GM12878 (cell line): Measurements from ENCODE around the gene STAMBPL1. TPM values are rescaled to one million over a fixed set of nuclear protein-coding genes. Genes with fewer than 3 reads are reported as not detected.
A peak's percentile ranks its signal among the peaks of the same experiment; 100 is the strongest.

Source experiments
- ATAC-seq: fragments of 200-7000 bp; cut with Tn5 transposase; 3 replicates; pipeline ENCODE4 v1.9.1; 2020; ENCODE audit warnings: mild to moderate bottlenecking, moderate library complexity
- BruUV-seq: library from RNA; stranded (reverse); fragments of 400-500 nt; replicated peaks from 2 replicates; lab custom pipeline; 2021; lab: Mats Ljungman, UMichigan
- CTCF ChIA-PET: fragments of 300-600 bp; sonication (Branson Sonifier 250); formaldehyde crosslinking; extraction: SDS; loops from one replicate; lab custom pipeline; 2021; ENCODE audit warnings: inconsistent platforms; lab: Yijun Ruan, JAX
- POLR2A ChIA-PET: fragments of 350-600 bp; formaldehyde crosslinking; extraction: SDS; loops from one replicate; lab custom pipeline; 2021; ENCODE audit warnings: inconsistent platforms; lab: Charles Lee
- RAD21 ChIA-PET: fragments of 300-600 bp; sonication (Branson Sonifier 250); formaldehyde crosslinking; loops from one replicate; lab custom pipeline; 2023; ENCODE audit warnings: antibody characterized with exemption; ENCODE audit not compliant: unreplicated experiment; lab: Charles Lee
- SMC1A ChIA-PET: fragments of 300-600 bp; sonication (Branson Sonifier 250); formaldehyde crosslinking; loops from one replicate; lab custom pipeline; 2023; ENCODE audit not compliant: unreplicated experiment, uncharacterized antibody; lab: Charles Lee
- DNase-seq: peaks from one replicate; pipeline ENCODE4 v3.0.0-alpha.2; 2011; ENCODE audit warnings: low read depth, low spot score
- FAIRE-seq: peaks from 3 replicates; lab custom pipeline; 2011; peaks lifted over from hg19 to GRCh38; lab: Jason Lieb, UNC
- H2AFZ ChIP-seq: 2 replicates; pipeline ENCODE4 v1.6.0; 2011; ENCODE audit warnings: low read depth, low read length, control low read depth; ENCODE audit not compliant: control insufficient read depth
- H3K27ac ChIP-seq: 2 replicates; pipeline ENCODE4 v1.5.1; 2011; ENCODE audit warnings: control low read depth; ENCODE audit not compliant: control insufficient read depth, insufficient read depth
- H3K27me3 ChIP-seq, 2 experiments: replicated peaks in 1 of 2; 2 replicates each; pipeline versions ENCODE4 v1.6.0 to v1.6.1; 2011; ENCODE audit warnings: low read length in 1 of 2; ENCODE audit not compliant: control insufficient read depth in 2 of 2, insufficient read depth in 2 of 2
- H3K36me3 ChIP-seq, 2 experiments: 2 replicates each; pipeline ENCODE4 v1.5.1; 2011; ENCODE audit warnings: low read length in 1 of 2; ENCODE audit not compliant: control insufficient read depth in 2 of 2, insufficient read depth in 2 of 2
- H3K4me1 ChIP-seq: 2 replicates; pipeline ENCODE4 v1.6.1; 2011; ENCODE audit warnings: mild to moderate bottlenecking, low read length, moderate library complexity, mixed read lengths; ENCODE audit not compliant: control insufficient read depth, insufficient read depth
- H3K4me2 ChIP-seq: 2 replicates; pipeline ENCODE4 v1.6.0; 2011; ENCODE audit warnings: control low read depth; ENCODE audit not compliant: control insufficient read depth, insufficient read depth
- H3K4me3 ChIP-seq: fragments of 200-600 bp; sonication (generic); 2 replicates; pipeline ENCODE4 v1.5.1; 2016
- H3K79me2 ChIP-seq: 2 replicates; pipeline ENCODE4 v1.6.0; 2011; ENCODE audit warnings: low read length; ENCODE audit not compliant: control insufficient read depth, insufficient read depth
- H3K9ac ChIP-seq: 2 replicates; pipeline ENCODE4 v1.8.0; 2011; ENCODE audit warnings: low read length, control low read depth, mixed read lengths; ENCODE audit not compliant: control insufficient read depth, insufficient read depth
- H3K9me3 ChIP-seq: replicated peaks from 3 replicates; pipeline ENCODE4 v1.5.1; 2011; ENCODE audit warnings: mild to moderate bottlenecking, low read length; ENCODE audit not compliant: control insufficient read depth, insufficient read depth
- H4K20me1 ChIP-seq: 2 replicates; pipeline ENCODE4 v1.6.0; 2011; ENCODE audit not compliant: control insufficient read depth, insufficient read depth
- EZH2 ChIP-seq: IDR thresholded peaks from 2 replicates; pipeline ENCODE4 v1.6.1; 2012; ENCODE audit warnings: low read depth, mild to moderate bottlenecking, control low read depth, inconsistent platforms, low read length, borderline replicate concordance; ENCODE audit not compliant: control insufficient read depth
- MEF2B ChIP-seq: fragments of 450-650 bp; IDR thresholded peaks from 2 replicates; pipeline ENCODE4 v1.6.1; 2018; ENCODE audit warnings: mild to moderate bottlenecking, moderate library complexity; ENCODE audit not compliant: partially characterized antibody, poor library complexity, severe bottlenecking
- MTA2 ChIP-seq: fragments of 450-650 bp; IDR thresholded peaks from 2 replicates; pipeline ENCODE4 v1.6.1; 2016; ENCODE audit warnings: low read depth, mild to moderate bottlenecking, moderate library complexity
- PAX8 ChIP-seq: fragments of 450-650 bp; IDR thresholded peaks from 2 replicates; pipeline ENCODE4 v1.6.1; 2017; ENCODE audit warnings: mild to moderate bottlenecking, moderate library complexity
- PKNOX1 ChIP-seq: fragments of 450-650 bp; IDR thresholded peaks from 2 replicates; pipeline ENCODE4 v1.6.1; 2016; ENCODE audit warnings: mild to moderate bottlenecking
- RELB ChIP-seq: fragments of 450-650 bp; IDR thresholded peaks from 2 replicates; pipeline ENCODE4 v1.6.1; 2017; ENCODE audit warnings: low read depth, mild to moderate bottlenecking, moderate library complexity
- SMARCA5 ChIP-seq: fragments of 450-650 bp; IDR thresholded peaks from 2 replicates; pipeline ENCODE4 v1.6.1; 2017; ENCODE audit warnings: mild to moderate bottlenecking
- STAT1 ChIP-seq: fragments of 450-650 bp; conservative IDR thresholded peaks from 2 replicates; pipeline ENCODE4 v1.6.1; 2014; ENCODE audit warnings: antibody characterized with exemption, mild to moderate bottlenecking
- ZBTB40 ChIP-seq: fragments of 450-650 bp; IDR thresholded peaks from 2 replicates; pipeline ENCODE4 v1.6.1; 2016; ENCODE audit warnings: mild to moderate bottlenecking, moderate library complexity, borderline replicate concordance
- WGBS: methylation state at CpG from one replicate; pipeline ENCODE4 v1.1.6; 2016; ENCODE audit warnings: low lambda C conversion rate; ENCODE audit not compliant: insufficient replicate concordance, insufficient coverage; ENCODE audit errors: missing lambda C conversion rate; 5-methylcytosine and 5-hydroxymethylcytosine counted together
- in situ Hi-C: fragments of 300-500 bp; cut with MboI; formaldehyde crosslinking; loops from 9 replicates; pipeline ENCODE4 v1.14.3; 2018; ENCODE audit warnings: mixed read lengths
- intact Hi-C: fragments of 100-400 bp; cut with micrococcal nuclease; formaldehyde crosslinking; loops from one replicate; pipeline ENCODE4 v1.14.2; 2022; ENCODE audit not compliant: unreplicated experiment
- polyA plus RNA-seq, 11 experiments: library from polyadenylated mRNA; depleted of rRNA in 4 of 11; unstranded in 6 of 11; stranded (reverse) in 5 of 11; fragments of >200 nt; fragmentation: Nextera tagmentation in 4 of 11; fragmentation: Illumina TruSeq in 1 of 11; extraction: Ambion mirVana in 4 of 11; extraction: Trizol in 1 of 11; gene quantifications; 1 replicate in 1 of 11; 2 replicates in 10 of 11; pipeline versions ENCODE4 v1.2.1 to v1.2.3, GENCODE V29; 2011 to 2016; ENCODE audit warnings: inconsistent platforms in 2 of 11, missing spikeins in 2 of 11, low read depth in 1 of 11
- total RNA-seq, 4 experiments: library from RNA; depleted of rRNA in 3 of 4; stranded (reverse); fragments of >200 nt in 3 of 4; fragmentation: Illumina TruSeq in 1 of 4; extraction: Trizol in 1 of 4; gene quantifications; 2 replicates each; pipeline versions ENCODE4 v1.2.1 to v1.2.3, GENCODE V29; 2013 to 2021

Gene STAMBPL1
- total and polyA plus RNA-seq, 10 of the 15 experiments (the other 5 are each of a cell fraction or from before 2014, with no cell fraction given) = 7.5 to 44.1 (median 25.4) TPM

GRCh38 chr10:88961266-88961665 is 81.2 kb downstream of the STAMBPL1 start:
- intact Hi-C loops = no loop called here
- POLR2A ChIA-PET = interaction anchor here (1.2 kb wide), 1 partner anchor 29 kb away, joined by 4 read pairs; the partner anchor contains the start of gene FAS
- RAD21 ChIA-PET = no interaction called here
- Histone ChIP-seq H3K27me3 (no peaks in the 10 kb centered on the region), H3K79me2 (no peaks in the 10 kb centered on the region), H3K4me3 (no peak overlapping the region), H3K9me3 (no peaks in the 10 kb centered on the region), H4K20me1 (no peaks in the 10 kb centered on the region), H2AFZ (no peak overlapping the region), H3K4me1 (no peaks in the 10 kb centered on the region), H3K9ac (no peak overlapping the region), H3K27ac (no peak overlapping the region), H3K36me3 (no peaks in the 10 kb centered on the region), H3K4me2 (no peak overlapping the region)
- SMC1A ChIA-PET = interaction anchor here (1.2 kb wide), 1 partner anchor 27 kb away, joined by 3 read pairs; no protein-coding TSS in a partner anchor
- CTCF ChIA-PET = interaction anchor here (2.5 kb wide), 1 partner anchor 26 kb away, joined by 9 read pairs; no protein-coding TSS in a partner anchor
- in situ Hi-C loops = no loop called here
- peak; percentile 35 for ATAC-seq
- TF ChIP-seq PKNOX1 = peak; percentile 72
- no peak for TF ChIP-seq SMARCA5
- BruUV-seq = no TSS peak
- no peak for DNase-seq
- no peak for FAIRE-seq

- no peaks in the 10 kb centered on the region for H3K27me3 ChIP-seq
- RAD21 ChIA-PET = interaction anchor here (1.2 to 1.4 kb wide), 2 partner anchors 25 to 26 kb away, joined by 4 to 5 read pairs; no protein-coding TSS in a partner anchor
- DNase-seq (no peak), ATAC-seq (peak; percentile 71), FAIRE-seq (no peak)
- intact Hi-C loops (no loop called here), in situ Hi-C loops (no loop called here)
- H3K4me1 ChIP-seq = no peaks in the 10 kb centered on the region
- H3K27ac ChIP-seq = no peak overlapping the region
- H3K36me3 ChIP-seq = no peaks in the 10 kb centered on the region
- no peaks in the 10 kb centered on the region for H4K20me1 ChIP-seq
- no peak overlapping the region for H3K9ac ChIP-seq
- H3K9me3 ChIP-seq = no peaks in the 10 kb centered on the region
- no TSS peak for BruUV-seq
- POLR2A ChIA-PET = interaction anchor here (1.2 kb wide), 1 partner anchor 28 kb away, joined by 4 read pairs; the partner anchor contains the start of gene FAS
- SMC1A ChIA-PET = interaction anchor here (0.8 to 1.1 kb wide), 3 partner anchors 17 to 30 kb away, joined by 3 to 4 read pairs (median 3); no protein-coding TSS in a partner anchor
- no peaks in the 10 kb centered on the region for H3K79me2 ChIP-seq
- H3K4me2 ChIP-seq = no peak overlapping the region
- WGBS = 55% methylated on average over 2 of the region's 2 CpGs
- no peak overlapping the region for H2AFZ ChIP-seq
- CTCF ChIA-PET = interaction anchor here (0.6 to 1.4 kb wide), 4 partner anchors 10 to 39 kb away, joined by 3 read pairs; partner anchors contain the start of gene ACTA2
- H3K4me3 ChIP-seq = no peak overlapping the region
- TF ChIP-seq EZH2 = no peak
- TF ChIP-seq ZBTB40 = no peak
- TF ChIP-seq PAX8 = no peak
- peak; percentile 33 for TF ChIP-seq MEF2B
- TF ChIP-seq MTA2 = peak; percentile 85
- TF ChIP-seq RELB = 0 out of 2 replicates have a peak, but pooled peaks have one; percentile 19
- no peak for TF ChIP-seq STAT1
Observed at GRCh38 chr10:88962336-88962735, 82.3 kb downstream of the STAMBPL1 start.
